Activated CD4-positive, CD25-positive, alpha-beta regulatory T cell (primary cell): ENCODE measurements around the gene KLK12.
"Not testable (repeated sequence)": the region's sequence is repeated elsewhere in the genome, so short reads cannot be mapped to it uniquely, and the experiment has no call there.

ENCODE experiments used
- DNase-seq, 4 experiments: peaks; one replicate each; lab custom pipeline; 2025; lab: John Stamatoyannopoulos, UW

The KLK12 gene

DNA sequence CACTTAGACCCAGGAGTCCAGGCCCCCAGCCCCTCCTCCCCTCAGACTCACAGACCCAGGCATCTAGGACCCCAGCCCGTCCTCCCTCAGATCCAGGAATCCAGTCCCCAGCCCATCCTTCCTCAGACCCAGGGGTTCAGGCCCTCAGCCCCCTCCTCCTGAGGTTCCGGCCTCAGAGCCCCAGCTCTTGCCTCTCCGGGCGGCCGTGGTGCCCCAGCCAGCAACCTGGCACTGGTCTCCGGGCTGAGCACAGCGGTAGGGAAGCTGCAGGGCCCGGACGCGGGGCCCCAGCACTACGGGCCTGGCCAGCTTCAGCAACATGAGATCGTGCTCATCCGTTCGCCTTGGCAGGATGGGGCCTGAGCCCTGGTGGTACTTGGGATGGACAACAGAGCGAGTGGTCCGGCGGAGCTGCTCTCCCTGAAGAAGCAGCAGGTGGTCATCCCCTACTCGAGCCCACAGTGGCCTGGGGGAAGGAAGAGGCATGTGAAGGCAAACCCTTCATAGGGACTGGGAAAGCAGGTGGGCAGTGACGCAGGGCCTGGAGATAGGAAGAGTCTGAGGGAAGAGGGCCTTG lies 19.0 kb downstream of the KLK12 start:
- DNase-seq = no peak

DNA sequence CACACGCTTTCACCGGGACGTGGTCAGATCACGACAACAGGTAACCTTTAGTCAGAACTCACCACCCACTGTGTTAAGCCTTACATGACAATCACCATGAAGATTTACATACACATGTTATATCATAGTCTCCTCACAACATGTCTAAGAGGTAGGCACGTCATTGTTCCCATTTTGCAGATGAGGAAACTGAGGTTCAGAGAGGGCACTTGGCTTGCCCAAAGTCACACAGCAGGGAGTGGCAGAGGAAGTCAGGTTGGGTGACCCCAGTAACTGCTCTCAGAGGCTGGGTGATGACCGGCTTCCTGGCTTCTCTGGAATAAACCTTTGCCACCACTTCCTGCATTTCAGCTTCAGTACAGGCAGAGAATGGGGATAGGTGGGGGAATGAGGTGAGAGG lies 20.6 kb downstream of the KLK12 start:
- DNase-seq = no peak

GRCh38 chr19:51012661-51013190 lies 22.1 kb downstream of the KLK12 start:
- DNase-seq = no peak

- DNase-seq = no peak
Measured at GRCh38 chr19:51010066-51010795, 24.6 kb downstream of the KLK12 start.

DNA sequence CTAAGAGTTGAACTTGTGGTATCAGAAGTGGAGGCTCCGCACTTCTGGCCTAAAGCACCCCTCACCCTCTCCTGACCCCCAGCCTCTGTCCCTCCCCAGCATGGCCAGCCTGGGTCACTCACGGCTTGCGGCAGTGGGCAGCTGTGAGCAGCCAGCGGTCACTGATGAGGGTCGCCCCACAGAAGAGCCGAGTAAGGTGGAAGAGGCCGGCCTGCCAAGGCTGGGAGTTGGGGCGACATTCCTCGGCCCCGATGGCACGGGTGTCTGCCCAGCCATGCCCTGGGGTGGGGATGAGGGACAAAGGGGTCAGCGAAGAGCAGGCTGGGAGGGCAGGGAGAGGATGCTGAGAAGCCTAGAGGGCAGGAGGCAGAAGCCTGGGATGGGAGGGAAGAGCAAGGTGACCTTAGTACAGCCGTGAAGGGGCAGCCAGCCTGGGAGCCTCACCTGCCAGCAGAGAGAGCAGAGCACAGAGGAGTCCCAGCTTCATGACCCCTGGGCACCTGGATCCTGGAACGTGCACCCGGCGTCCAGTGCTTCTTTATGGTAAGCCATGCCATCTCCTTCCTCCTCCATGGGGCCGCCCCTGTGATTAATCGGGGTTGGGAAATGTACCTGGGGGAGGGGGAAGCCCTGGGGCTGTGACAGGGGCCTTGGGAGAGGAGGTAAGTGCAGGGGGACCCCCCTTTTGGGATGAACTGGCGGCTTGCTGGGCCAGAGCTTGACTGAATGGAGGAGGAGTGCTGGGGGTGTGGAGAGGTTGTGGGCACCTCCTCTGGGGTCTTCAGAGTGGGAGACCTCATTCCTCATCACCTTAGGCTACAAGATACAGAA lies 25.5 kb downstream of the KLK12 start:
- no peak for DNase-seq

DNA sequence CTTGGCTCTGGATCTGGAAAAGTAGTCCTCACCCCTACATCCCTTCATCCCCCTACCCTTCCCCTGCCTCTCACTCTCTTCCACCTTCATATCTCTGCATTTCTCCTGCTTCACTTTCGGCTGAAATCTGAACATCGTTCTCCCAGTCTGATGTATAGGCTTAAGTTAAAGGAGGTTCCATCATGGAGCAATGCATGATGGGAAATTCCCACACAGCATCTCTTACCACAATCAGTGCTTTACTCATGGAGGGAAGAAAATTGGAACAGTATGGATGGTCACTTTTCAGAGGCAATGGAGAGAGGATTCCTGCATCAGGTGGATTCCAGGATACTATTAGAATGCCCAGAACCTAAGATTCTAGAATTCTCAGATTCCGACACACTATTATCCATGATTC lies 27.3 kb downstream of the KLK12 start:
- DNase-seq = no peak

- no peak for DNase-seq
Measured at GRCh38 chr19:51006406-51006805, 28.4 kb downstream of the KLK12 start.

DNA sequence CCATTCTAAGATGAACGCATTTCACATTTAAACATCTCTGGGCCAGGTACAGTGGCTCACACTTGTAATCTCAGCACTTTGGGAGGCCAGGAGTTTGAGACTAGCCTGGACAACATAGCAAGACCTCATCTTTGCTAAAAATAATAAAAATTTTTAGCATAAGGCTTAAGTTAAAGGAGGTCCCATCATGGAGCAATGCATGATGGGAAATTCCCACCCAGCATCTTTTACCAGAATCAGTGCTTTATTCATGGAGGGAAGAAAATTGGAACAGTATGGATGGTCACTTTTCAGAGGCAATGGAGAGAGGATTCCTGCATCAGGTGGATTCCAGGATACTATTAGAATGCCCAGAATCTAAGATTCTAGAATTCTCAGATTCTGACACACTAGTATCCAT lies 29.6 kb downstream of the KLK12 start:
- no peak for DNase-seq

- no peak for DNase-seq
Measured at GRCh38 chr19:51003316-51003715, 31.5 kb downstream of the KLK12 start.

GRCh38 chr19:51002542-51003311 lies 32.1 kb downstream of the KLK12 start:
- no peak for DNase-seq

GRCh38 chr19:51002089-51002532 lies 32.7 kb downstream of the KLK12 start:
- no peak for DNase-seq

- DNase-seq = no peak
Measured at GRCh38 chr19:51001515-51001914, 33.3 kb downstream of the KLK12 start, which contains the start of gene KLK8. TSS of gene KLK8 (minus strand) at chr19:51001604. CDS start at chr19:51001167, 437 bp downstream.

GRCh38 chr19:51000981-51001380 lies 33.8 kb downstream of the KLK12 start:
- no peak for DNase-seq

DNA sequence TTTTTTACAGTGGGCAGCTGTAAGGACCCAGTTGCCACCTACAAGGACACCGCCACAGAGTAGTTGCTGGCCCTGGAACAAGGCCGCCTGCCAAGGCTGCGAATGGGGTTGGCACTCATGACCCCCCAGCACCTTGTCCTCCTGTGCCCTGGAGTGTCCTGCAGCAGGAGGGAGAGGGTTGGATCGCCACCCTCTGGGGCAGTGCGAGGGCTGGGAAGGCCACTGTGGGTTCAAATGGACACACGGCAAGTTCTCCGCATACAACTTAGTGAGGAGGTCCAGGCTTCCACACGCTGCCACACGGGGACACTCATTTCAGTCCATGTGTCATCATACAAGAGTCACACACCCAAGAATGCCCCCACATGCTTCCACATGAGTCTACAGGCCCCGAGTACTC lies 34.4 kb downstream of the KLK12 start:
- DNase-seq = no peak

- no peak for DNase-seq
Measured at GRCh38 chr19:50998686-50999085, 36.1 kb downstream of the KLK12 start.

- no peak for DNase-seq
Measured at GRCh38 chr19:50998061-50998460, 36.7 kb downstream of the KLK12 start.

DNA sequence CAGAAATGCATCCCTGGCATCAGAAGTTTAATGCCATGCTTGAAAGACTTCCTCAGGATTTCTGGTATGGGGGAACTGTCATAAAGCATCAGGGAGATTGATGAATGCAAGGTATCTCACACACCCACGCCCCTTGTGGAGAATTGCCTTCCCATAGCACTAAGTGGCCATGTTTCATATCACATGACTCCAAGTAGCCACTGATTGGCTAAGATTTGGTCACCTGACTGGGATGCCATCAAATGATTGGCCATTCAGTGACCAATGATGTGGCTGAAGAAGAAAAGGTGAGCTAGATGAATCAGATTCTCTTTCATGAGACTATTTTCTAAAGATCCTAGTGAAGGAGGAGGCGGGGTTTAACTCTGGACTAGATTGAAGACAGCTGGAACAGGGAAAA lies 40.7 kb downstream of the KLK12 start:
- DNase-seq = no peak

DNA sequence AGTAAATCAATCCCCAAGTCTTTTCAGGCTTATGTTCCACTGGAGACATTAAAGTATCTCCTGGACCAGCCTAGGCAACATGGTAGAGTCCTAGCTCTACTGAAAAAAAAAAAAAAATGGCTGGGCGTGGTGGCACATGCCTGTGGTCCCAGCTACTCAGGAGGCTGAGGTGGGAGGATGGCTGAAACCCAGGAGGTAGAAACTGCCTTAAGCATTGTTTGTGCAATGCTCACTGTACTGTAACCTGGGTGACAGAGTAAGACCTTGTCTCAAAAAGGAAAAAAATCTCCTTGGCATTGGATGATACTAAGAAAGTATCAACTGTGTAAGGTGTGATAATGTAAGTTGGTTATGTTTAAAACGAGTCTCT lies 42.2 kb downstream of the KLK12 start:
- DNase-seq = no peak

DNA sequence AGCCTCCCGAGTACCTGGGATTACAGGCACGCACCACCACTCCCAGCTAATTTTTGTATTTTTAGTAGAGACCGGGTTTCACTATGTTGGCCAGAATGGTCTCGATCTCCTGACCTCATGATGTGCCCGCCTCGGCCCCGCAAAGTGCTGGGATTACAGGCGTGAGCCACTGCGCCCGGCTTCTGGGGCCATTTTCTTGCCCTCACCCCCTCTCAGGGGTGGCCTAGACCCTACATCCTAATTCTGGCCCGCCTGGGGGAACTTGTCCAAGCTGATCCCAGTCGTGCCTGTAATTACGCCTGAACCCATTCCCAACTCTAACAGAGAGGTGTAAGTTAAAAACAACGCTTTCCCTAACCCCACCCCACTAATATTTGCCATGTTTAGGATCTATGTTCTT lies 50.4 kb downstream of the KLK12 start:
- DNase-seq = not testable (repeated sequence)

DNA sequence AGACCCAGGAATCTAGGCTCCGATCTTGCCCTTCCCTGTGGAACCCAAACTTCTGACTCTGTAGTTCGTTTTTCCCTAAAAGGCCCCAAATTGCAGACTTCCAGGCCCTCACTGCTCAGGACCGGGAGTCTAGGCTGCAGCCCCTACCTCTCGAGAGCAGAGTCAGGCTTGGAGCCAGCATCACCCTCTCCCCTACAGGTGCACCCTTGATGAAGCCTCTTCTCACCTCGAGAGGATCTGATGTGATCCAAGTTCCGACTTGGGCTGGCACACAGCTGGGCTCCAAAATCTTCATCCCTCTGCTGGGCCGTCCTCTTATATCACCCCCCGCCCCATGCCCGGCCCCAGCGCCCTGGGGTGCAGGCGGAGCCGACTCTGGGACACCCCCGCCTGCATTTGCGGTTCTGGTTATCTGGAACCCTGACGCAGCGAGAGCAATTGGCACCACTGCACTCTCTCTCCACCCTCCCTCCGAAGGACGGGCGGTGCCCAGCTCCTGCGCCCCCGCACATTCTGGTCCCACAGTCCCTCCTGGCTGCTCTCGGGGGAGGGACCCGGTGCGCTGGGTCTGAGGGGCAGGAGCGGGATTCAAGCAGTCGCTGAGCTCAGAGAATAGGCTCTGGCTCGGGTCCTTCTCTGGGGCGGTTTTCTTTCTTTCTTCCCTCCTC lies 51.0 kb downstream of the KLK12 start, which contains the start of gene KLK7:
Gene KLK7, minus strand, starts transcription at position 293 of the 668 bp plus-strand sequence. CDS start 1,518 bp downstream, outside the sequence.
- no peak for DNase-seq

DNA sequence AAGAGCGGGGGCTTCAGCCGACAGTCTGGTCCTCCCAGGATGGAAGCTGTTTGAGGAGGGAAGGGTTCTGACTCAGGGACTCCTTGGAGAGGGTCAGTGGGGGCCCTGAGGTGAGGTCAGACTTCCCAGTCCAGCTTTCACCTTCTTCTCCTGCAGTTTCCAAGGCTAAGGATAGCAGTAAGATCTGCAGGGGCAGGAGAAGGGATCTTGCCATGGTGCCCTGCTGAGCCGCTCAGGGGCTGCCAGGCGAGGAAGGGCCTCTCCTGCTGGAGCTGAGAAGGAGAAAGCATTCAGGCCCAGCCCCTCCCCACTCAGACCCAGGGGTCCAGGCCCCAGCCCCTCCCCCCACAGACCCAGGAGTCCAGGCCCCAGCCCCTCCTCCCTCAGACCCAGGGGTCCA lies 52.6 kb downstream of the KLK12 start:
- no peak for DNase-seq
